HG03045 (cell line): Measurements from ENCODE around the gene SERPINB5.

ENCODE experiments used
- ATAC-seq: cut with Tn5 transposase; IDR thresholded peaks from one replicate; pipeline ENCODE4 v1.9.1; 2021; ENCODE audit warnings: mild to moderate bottlenecking, moderate library complexity; ENCODE audit not compliant: unreplicated experiment

SERPINB5 gene

DNA sequence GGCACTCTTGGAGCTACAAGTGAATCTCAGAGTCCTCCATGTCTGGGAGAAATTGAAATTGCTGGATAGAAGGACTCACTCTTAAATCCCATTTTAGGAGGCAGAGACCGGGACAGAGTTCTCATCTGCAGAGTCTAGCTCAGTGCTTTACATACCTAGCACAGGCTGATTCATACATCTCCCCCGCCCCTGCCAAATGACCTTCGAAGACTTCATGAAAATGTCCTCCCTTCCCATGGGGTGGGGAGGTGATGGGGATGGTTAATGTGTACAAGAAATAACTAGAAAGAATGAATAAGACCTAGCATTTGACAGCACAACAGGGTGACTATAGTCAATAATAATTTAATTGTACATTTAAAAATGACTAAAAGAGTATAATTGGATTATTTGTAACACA lies 8.2 kb upstream of the SERPINB5 start:
- no peak for ATAC-seq

GRCh38 chr18:63470751-63471150 lies 6.0 kb upstream of the SERPINB5 start:
- ATAC-seq, result no peak

DNA sequence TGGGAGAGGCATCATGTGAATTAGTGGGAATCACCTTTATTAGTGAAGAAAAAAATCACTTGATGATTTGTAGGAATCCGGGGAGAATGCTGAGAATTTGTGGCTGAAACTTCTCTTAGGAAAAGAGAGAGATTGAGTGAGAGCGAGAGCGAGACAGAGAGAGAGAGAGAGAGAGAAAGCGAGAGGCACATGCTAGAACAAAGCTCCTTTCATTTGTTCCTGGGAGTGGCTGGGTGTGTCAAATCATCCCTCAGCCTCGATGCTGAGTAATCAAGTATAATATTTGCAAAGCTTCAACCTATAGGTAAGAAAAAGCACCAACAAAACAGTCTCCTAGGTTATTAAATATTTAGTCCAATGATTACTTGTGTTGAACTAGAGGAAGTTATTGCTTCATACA lies 4.4 kb upstream of the SERPINB5 start:
- ATAC-seq, result no peak

- no peak for ATAC-seq
These were observed 442 bp downstream of the SERPINB5 start for GRCh38 chr18:63477200-63477599.

DNA sequence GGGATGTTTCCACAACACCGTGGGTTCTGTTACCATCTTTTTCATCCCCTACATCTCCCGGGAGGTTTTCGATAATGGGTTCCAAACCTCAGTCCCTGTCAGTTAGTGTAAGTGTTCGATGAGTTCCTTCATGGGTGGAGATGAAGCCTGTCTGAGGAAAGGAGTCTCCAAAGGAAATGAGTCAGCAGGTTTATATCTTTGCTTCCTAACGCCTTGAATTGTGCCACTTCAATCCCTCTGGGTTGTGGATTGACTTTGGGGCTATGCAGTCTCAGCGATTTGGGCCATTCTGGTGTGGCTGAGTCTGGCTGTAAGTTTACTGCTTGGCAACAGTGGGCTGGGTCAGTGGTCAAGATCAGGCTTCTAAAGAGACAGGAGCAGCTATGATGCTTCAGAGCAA lies 1.2 kb downstream of the SERPINB5 start:
- no peak for ATAC-seq

DNA sequence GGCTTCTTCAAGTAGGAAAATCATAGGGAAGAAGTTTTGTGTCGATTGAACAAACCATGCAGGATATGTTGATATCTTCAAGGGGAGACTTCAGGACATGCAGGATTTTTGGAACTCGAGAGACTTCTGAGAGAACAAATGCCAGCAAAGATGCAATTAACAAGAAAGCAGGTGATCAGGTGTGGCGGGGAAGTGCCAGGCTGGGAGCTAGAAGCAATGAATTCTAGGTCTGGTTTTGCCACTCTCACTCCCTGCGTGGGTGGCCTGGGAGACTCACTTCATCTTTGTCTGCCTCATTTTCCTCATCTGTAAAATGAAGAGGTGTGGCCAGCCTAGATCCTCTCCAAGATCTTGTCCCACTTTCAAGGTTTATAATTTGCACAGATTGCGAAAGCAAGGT lies 3.1 kb downstream of the SERPINB5 start:
- ATAC-seq, result no peak

GRCh38 chr18:63480476-63480875 lies 3.7 kb downstream of the SERPINB5 start:
- no peak for ATAC-seq

- ATAC-seq, result no peak
These were observed 4.2 kb downstream of the SERPINB5 start for GRCh38 chr18:63480915-63481314.

DNA sequence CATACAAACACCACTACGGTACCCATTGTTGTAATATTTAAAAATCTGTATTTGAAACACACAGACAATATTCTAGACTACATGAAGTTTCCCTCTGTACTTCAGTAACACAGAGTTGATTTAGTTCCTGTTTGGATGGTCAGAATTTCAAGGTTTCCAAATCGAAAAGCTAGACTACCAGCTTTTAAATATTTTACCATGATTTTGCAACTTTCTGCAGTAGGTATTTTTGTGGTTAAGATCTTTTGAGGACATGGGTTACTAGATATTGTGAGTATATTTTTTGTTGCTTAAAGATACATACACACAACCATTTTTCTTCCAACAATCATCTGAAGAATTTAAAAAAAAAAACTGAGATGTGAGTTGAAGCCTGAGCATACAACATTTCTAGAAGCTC lies 10.9 kb downstream of the SERPINB5 start:
- ATAC-seq, result no peak

DNA sequence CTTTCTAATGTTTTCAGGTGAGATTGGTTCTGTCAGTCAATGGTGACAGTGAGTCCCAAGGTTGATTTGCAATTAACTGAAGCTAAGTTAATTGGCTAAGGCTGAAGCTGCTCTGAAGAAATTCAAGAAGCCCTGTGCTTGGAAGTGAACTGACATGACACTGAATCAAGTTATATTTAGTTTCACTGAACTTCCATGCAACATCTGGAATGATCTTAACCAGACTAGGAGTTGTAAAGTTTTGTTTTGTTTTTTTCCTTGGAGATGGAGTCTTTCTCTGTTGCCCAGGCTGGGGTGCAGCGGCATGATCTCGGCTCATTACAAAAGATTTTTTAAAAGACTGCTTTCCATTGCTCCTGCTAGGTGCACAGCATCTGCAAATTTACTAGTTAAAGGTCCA lies 11.4 kb downstream of the SERPINB5 start:
- ATAC-seq, result no peak

- ATAC-seq, result no peak
These were observed 16.1 kb downstream of the SERPINB5 start for GRCh38 chr18:63492851-63493250.

DNA sequence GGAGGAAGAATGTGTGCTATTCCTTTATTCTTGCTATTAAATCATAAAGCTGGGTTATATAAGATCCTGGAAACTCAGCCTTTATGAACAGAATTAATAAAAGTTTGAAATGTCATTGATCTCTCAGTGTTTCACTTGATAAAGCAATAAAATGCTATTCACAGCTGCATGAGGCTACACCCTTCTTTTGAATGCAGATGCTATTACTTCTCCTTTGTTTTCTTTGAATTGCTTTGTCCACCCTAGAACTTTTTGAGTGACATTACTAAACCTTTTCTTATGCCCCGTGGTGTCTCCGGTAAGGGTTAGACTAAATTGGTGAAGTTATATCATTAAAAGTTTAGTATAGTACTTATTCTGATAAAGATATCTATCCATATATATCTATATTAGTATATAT lies 18.9 kb downstream of the SERPINB5 start:
- ATAC-seq, result no peak

DNA sequence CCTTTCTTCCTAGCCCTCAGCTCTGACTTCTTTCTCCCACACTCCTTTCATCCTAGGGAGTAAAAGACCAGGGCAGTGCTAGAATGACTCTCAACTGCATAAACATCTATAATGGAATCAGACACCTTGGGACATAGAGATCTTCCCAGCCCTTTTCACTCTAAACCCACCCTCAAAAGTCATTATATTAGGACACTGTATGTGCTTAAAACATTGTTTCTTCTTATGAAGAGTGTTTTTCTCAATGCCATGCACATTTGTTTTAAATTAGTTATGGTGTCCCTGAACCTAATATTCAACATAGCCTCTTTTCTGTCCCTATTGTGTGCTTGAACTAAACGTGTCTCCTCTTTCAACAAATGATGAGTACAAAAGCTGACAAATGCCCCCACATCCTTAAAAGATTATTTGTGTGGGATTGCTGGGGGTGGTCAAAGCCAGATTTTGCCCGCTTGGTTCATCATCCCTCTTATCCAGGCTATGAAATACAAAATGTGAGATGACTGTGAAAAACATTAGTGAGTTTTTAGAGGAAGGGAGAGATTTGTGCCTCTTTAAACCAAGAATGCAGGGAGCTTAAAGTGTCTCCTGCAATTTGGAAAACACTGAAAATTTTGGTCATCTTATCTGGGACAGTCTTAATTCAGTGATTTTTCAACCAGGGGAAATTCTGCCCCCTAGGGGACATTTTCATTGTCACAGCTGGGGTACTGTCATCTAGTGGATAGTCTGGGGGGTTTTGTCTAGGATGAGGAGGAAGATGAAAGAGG lies 29.0 kb downstream of the SERPINB5 start:
- no peak for ATAC-seq

DNA sequence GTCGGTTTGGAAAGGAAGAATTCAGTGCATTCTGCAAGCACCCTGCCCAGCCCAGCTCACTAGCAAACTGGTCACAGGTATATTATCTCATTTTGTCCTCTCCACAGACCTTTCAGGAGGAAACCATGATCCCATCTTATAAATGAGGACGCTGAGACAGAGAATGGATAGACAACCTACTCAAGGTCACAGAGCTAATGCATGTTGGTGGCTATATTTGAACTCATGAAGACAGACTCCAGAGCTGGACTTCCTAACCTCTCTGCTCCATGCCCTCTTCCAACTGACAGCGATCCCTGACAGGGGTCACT lies 29.5 kb downstream of the SERPINB5 start:
- ATAC-seq, result no peak

DNA sequence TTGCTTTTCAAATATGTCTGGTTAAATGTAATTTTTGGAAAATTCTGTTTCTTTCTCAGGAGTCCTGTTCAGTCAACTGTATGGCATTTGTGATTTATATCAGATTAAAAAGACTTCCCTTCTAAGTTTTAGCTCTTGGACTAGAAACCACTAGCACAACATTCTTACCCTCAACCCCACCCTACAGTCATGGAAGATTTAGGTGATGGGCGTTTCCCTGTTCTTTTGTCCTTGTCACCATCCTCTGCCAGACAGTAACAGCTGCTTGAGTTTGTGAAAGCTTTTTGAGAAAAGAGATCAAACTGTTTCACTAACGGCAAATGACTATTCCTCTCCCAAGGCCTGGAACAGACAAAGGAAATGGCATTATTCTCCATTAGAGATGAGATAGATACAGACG lies 31.8 kb downstream of the SERPINB5 start:
- no peak for ATAC-seq

DNA sequence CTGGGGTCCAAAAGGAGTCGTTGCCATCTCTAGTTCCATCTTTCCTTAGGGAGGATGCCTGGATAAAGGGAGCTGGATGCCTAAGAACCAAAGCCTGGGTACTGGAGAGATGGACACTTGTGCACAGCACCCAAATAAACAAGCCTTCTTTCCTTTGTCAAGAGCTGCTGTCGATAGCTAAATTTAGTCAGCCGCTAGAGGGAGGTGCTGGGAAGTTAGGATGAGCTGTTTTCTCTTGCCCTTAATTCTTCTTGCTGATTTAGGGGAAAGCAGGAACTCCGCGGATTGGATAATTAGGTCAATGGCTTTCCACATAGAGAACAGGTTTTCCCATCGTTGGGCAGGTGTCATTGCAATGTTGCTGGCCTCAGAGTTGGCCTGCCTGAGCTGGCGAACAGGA lies 34.5 kb downstream of the SERPINB5 start:
- ATAC-seq, result no peak

DNA sequence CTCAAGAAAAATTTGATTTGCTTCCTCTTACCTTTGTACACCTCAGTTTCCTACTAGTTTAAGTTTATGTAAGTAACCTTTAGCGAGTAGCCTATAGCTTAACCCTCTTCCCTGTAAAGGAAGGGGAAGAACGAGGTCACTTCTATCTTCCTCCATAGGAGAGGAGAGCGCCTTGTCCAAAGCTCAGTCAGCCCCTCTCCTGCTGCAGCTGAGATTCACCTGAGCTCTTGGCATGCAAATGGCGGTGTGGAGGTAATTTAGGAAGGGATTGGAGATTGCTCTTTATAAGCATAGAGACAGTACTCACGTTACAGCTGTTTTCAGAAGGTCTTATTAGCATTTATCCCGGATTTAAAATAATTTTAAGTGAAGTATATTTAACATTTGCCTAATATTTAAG lies 37.6 kb downstream of the SERPINB5 start:
- no peak for ATAC-seq

GRCh38 chr18:63514888-63515678 lies 38.3 kb downstream of the SERPINB5 start:
- no peak for ATAC-seq

DNA sequence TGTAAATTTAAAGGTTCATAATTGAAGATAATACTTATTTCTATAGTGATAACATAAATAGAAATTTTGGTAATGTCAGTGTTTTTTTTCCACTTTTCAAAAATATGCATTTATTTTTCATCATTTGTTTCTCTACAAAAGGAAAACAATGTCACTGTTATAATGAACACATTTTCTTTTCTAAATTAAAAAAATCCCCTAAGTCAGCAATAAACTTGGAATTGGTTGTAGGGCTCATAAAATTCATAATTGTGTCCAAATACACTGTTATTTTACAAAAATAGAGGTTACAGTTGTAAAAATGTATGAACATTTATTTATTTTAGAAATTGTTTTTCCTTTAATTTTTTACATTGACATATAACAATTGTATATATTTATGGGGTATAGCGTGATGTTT lies 39.0 kb downstream of the SERPINB5 start:
- no peak for ATAC-seq

DNA sequence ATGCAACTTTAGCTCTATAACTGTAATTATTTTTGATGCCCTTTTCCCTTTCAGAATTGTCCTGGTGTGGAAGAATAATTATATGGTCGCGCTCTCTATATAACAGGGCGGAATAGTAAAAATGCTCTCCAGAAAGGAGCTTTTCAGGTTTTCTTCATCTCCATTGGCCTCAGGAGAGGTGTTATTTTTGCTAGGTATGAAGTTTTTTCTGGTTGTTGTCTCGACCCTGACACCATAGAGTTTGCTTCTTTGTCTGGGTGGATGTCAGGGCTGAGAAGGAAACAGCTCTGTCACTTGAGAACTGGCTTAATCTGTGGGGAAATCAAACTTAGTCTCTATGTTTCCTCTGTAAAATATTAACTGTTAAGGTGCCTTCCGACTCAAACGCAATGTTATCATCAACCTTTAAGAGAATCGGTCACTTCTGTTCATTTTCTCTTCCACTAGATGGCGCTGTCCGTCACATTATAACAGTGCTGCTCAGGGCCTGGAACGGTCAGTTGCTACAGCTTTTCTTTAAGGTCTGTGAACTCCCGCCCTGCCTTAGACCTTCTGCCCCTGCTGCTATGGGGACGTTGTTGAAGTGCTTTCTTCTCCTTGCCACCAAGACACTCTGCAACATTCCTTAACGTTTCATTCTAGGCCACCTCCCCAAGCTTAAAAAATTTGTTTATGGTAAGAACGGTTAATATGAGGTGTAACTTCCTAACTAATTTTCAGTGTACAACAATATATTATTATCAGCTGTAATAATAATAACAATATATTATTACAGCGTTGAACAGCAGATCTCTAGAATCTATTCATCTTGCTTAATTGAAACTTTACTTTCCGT lies 41.6 kb downstream of the SERPINB5 start:
- ATAC-seq, result peak; percentile 89

DNA sequence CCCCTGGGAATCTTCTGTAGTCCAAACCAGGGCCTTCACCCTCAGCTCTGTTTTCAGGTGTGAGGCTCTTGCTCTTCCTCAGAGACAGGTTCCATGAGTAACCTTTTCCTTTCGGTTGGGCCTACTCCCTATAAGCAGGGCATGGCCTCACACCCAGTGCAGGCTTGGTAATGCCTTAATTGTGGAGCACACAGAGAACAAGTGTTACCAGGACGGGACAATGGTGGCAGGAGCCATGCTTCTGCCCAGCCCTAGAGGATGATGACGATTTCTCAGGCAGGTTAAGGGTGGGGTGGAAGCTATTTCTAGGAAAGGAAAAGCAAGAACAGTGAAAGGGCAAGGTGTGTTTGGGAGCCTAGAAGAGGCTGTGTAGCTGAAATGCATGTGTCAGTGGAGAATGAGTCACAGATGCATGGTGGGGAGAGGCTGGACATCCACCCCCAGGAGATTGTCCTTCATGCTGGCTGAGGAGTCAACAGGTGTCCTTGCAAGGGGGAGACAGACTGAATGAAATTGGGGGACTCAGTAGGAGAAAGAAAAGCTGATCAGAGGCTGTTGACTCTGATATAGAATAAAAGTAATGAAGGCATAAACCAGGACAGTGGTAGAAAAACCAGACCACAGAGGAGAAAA lies 43.4 kb downstream of the SERPINB5 start:
- no peak for ATAC-seq
